Measurements from ENCODE around the gene TRIP12. TPM values are rescaled to one million over a fixed set of nuclear protein-coding genes. Genes with fewer than 3 reads are reported as not detected.

Gene TRIP12
- polyA plus RNA-seq, 1 donor from 2014 or later = 57.2 TPM

DNA sequence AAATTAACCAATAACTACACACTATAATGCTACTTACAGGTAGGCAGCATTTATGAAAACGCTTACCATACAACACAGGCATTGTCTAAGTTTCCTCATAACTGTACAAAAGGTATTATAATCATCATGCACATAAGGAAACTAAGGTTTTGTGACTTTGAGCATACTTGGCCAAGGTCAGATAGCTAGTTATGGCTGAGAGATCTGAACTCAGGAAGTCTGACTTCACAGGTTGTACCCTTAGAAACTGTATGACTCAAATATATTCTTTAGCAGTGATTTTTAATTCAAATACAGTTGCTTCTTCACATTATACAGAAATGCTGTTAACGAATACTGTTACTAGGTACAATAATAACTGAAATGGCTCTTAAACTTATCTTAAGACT, 89.3 kb downstream of the TRIP12 start:
- Histone ChIP-seq H3K4me2 (ENCODE audit: low read length) (no peak overlapping the region), H3K9ac (ENCODE audit: low read length) (no peak overlapping the region), H3K79me2 (replicated peaks; ENCODE audit: insufficient read depth, low read length) (no peaks in the 10 kb centered on the region), H3K4me3 (ENCODE audit: low read length) (no peak overlapping the region), H3F3A (ENCODE audit: insufficient read depth, low read length, poor library complexity, severe bottlenecking) (no peaks in the 10 kb centered on the region), H3K9me3 (ENCODE audit: low read length) (no peaks in the 10 kb centered on the region), H3K27ac (ENCODE audit: low read length) (no peak overlapping the region), H3K9me2 (ENCODE audit: insufficient read depth, low read length) (no peaks in the 10 kb centered on the region), H3K36me3 (ENCODE audit: insufficient read depth, low read length) (no peaks in the 10 kb centered on the region), H3K27me3 (ENCODE audit: insufficient read depth, low read depth, low read length) (no peaks in the 10 kb centered on the region), H2AFZ (ENCODE audit: low read depth, low read length) (no peak overlapping the region), H4K20me1 (ENCODE audit: insufficient read depth) (no peaks in the 10 kb centered on the region)
- TF ChIP-seq, protein P1, sequence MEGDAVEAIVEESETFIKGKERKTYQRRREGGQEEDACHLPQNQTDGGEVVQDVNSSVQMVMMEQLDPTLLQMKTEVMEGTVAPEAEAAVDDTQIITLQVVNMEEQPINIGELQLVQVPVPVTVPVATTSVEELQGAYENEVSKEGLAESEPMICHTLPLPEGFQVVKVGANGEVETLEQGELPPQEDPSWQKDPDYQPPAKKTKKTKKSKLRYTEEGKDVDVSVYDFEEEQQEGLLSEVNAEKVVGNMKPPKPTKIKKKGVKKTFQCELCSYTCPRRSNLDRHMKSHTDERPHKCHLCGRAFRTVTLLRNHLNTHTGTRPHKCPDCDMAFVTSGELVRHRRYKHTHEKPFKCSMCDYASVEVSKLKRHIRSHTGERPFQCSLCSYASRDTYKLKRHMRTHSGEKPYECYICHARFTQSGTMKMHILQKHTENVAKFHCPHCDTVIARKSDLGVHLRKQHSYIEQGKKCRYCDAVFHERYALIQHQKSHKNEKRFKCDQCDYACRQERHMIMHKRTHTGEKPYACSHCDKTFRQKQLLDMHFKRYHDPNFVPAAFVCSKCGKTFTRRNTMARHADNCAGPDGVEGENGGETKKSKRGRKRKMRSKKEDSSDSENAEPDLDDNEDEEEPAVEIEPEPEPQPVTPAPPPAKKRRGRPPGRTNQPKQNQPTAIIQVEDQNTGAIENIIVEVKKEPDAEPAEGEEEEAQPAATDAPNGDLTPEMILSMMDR (IDR thresholded peaks at IDR 0.05; ENCODE audit: poor library complexity, severe bottlenecking) = no peak
- TF ChIP-seq TAF1 (IDR thresholded peaks at IDR 0.05; ENCODE audit: low read depth) (no peak), EZH2 (IDR thresholded peaks at IDR 0.05; ENCODE audit: borderline replicate concordance, insufficient read depth, low read length, poor library complexity, severe bottlenecking) (no peak), POLR2AphosphoS5 (IDR thresholded peaks at IDR 0.05) (no peak), RAD21 (conservative IDR thresholded peaks at IDR 0.05) (no peak), SMC3 (conservative IDR thresholded peaks at IDR 0.05; ENCODE audit: poor library complexity) (no peak), EP300 (conservative IDR thresholded peaks at IDR 0.05; ENCODE audit: poor library complexity, severe bottlenecking) (no peak), MXI1 (conservative IDR thresholded peaks at IDR 0.05; ENCODE audit: poor library complexity, severe bottlenecking) (no peak)
- TF ChIP-seq, protein P2, sequence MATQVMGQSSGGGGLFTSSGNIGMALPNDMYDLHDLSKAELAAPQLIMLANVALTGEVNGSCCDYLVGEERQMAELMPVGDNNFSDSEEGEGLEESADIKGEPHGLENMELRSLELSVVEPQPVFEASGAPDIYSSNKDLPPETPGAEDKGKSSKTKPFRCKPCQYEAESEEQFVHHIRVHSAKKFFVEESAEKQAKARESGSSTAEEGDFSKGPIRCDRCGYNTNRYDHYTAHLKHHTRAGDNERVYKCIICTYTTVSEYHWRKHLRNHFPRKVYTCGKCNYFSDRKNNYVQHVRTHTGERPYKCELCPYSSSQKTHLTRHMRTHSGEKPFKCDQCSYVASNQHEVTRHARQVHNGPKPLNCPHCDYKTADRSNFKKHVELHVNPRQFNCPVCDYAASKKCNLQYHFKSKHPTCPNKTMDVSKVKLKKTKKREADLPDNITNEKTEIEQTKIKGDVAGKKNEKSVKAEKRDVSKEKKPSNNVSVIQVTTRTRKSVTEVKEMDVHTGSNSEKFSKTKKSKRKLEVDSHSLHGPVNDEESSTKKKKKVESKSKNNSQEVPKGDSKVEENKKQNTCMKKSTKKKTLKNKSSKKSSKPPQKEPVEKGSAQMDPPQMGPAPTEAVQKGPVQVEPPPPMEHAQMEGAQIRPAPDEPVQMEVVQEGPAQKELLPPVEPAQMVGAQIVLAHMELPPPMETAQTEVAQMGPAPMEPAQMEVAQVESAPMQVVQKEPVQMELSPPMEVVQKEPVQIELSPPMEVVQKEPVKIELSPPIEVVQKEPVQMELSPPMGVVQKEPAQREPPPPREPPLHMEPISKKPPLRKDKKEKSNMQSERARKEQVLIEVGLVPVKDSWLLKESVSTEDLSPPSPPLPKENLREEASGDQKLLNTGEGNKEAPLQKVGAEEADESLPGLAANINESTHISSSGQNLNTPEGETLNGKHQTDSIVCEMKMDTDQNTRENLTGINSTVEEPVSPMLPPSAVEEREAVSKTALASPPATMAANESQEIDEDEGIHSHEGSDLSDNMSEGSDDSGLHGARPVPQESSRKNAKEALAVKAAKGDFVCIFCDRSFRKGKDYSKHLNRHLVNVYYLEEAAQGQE (IDR thresholded peaks at IDR 0.05; ENCODE audit: borderline replicate concordance) = no peak

DNA sequence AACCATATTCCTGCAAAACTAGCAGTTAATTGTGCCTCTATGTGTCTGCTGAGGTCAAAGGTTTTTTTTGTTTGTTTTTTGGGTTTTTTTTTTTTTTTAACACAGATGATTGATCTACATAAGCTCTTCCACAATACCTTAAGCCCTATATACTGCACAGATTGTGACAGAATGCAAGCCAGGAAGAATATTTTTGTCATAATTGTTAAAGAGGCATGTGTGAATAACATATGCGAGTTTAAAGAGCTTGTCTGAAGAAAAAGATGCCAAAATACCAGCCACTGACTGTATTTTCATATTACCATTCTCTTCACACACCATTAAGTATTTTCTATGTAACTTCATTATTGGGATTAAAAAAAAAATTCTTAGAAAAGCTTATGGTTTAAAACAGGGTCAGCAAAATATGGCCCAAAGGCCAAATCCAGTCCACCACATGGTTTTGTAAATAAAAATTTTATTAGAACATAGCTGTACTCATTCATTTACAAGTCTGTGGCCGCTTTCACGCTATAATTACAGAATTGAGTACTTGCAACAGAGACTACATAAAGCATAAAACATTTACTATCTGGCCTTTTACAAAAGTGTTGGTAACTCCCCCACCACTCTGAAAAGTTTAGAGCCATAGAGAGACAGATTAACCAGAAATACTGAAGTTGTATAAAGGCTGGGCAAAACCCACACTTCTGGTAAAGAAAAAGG, 89.9 kb downstream of the TRIP12 start:
- H4K20me1 ChIP-seq (ENCODE audit: insufficient read depth) = no peaks in the 10 kb centered on the region

More for the DNA sequence above, 89.9 kb downstream of the TRIP12 start:
- TF ChIP-seq RAD21 (conservative IDR thresholded peaks at IDR 0.05) = no peak
- TF ChIP-seq POLR2AphosphoS5 (IDR thresholded peaks at IDR 0.05) = no peak
- TF ChIP-seq, protein P2 (IDR thresholded peaks at IDR 0.05; ENCODE audit: borderline replicate concordance) = no peak
- no peak for TF ChIP-seq SMC3 (conservative IDR thresholded peaks at IDR 0.05; ENCODE audit: poor library complexity)
- no peak for TF ChIP-seq EZH2 (IDR thresholded peaks at IDR 0.05; ENCODE audit: borderline replicate concordance, insufficient read depth, low read length, poor library complexity, severe bottlenecking)
- TF ChIP-seq, protein P1 (IDR thresholded peaks at IDR 0.05; ENCODE audit: poor library complexity, severe bottlenecking) = no peak
- TF ChIP-seq TAF1 (IDR thresholded peaks at IDR 0.05; ENCODE audit: low read depth) = no peak
- TF ChIP-seq MXI1 (conservative IDR thresholded peaks at IDR 0.05; ENCODE audit: poor library complexity, severe bottlenecking) = no peak
- no peak for TF ChIP-seq EP300 (conservative IDR thresholded peaks at IDR 0.05; ENCODE audit: poor library complexity, severe bottlenecking)
- Histone ChIP-seq H3K9me3 (ENCODE audit: low read length) (no peaks in the 10 kb centered on the region), H2AFZ (ENCODE audit: low read depth, low read length) (no peak overlapping the region), H3K27ac (ENCODE audit: low read length) (no peak overlapping the region), H3K36me3 (ENCODE audit: insufficient read depth, low read length) (no peaks in the 10 kb centered on the region), H3K9ac (ENCODE audit: low read length) (no peak overlapping the region), H3F3A (ENCODE audit: insufficient read depth, low read length, poor library complexity, severe bottlenecking) (no peaks in the 10 kb centered on the region), H3K9me2 (ENCODE audit: insufficient read depth, low read length) (no peaks in the 10 kb centered on the region), H3K4me2 (ENCODE audit: low read length) (no peak overlapping the region), H3K4me3 (ENCODE audit: low read length) (no peak overlapping the region), H3K27me3 (ENCODE audit: insufficient read depth, low read depth, low read length) (no peaks in the 10 kb centered on the region), H3K79me2 (replicated peaks; ENCODE audit: insufficient read depth, low read length) (no peaks in the 10 kb centered on the region)

Measured in neural cell (in vitro differentiated cells).